ENCODE results near the gene NRXN3.

NRXN3 gene

DNA sequence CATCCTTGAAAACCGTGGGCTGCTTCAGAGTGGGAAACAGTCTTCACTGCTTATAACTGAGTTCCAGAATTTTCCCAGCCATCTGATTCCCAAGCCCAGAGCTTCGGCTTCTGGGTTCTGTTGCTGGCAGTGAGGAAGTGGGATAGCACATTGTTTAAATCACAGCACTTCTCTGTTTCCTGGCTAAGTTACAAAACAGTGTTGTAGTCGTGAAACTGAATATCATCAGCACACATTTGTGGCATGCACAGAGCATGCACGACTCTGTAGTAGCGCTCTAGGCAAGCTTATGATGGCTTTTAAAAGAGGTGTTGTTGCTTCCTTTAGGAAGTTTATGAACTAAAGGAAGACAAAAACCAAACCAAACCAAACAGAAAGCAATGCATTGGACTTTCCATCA, 1005.5 kb downstream of the NRXN3 start:
- DNase-seq: no peak

DNA sequence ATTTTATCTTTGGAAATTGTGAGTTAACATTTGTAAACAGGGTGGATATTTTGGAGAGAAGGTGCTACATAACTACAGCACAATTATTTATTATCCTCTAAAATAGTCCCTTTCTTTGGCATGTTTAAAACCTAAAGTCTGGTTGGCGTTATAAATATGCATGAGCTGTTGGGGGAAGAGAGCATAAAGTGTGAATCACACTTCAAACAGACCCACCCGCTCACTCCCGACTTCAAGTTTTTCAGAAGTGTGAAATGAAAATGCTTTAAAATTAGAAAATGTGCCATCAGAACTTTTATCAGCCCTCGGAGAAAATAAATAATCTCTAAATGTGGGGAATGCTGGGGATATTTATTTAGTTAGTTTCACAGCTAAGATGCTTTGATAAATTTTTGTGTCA, 1006.9 kb downstream of the NRXN3 start:
- no peak for DNase-seq

DNA sequence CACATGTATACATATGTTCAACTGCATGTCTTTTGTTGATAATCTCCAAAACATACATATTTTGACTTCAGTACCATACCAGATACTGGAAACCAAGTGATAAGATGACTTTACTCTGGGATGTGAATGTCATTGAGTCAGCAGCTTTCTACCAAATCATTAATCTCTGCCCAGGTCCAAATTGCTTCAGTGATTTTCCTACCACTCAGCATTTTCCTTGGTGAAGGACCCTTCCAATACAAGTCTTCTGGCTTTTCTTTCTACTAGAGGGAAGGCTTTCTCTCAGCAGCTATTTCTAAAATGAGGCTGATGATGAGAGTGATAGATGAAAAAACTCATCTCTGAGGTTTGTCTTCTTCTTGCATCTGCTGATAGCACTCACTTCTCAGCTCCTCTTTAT, 1008.5 kb downstream of the NRXN3 start:
- no peak for DNase-seq

DNA sequence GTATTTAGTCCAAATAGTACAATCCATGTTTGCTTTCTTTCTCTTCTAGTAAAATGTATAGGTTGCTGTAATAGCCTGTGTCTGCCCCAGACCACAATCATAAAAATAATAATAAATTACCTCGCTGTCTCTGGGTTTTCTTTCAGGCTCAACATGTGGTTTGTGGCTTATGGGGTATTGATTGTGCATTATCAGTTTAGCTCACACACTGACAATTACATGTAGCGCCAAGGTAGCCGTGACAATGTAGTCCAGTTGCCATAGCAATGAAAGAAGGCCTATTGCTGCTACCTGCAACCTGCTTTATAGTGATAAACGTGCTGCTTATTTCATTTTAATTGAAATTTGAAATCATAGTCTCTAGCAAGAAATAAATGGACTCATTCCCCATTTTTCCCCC, 1009.8 kb downstream of the NRXN3 start:
- DNase-seq: no peak

DNA sequence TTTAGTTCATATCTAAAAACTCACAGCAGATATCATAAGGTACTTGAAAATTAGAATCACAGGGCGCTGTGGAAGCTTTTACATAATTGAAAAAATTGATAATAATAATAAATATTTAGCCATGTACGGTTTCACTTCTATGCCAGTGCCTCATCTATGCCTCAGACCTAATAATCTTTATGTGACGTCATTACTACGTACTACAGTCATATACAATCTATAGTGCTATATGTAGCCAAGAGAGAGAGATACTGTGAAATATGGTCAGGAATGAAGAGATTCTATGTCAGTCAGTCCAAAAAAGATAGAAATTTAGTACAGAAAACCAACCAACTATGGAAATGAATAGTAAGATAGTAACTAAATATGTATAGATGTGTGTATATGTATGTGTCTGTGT, 1010.5 kb downstream of the NRXN3 start:
- DNase-seq: no peak

DNA sequence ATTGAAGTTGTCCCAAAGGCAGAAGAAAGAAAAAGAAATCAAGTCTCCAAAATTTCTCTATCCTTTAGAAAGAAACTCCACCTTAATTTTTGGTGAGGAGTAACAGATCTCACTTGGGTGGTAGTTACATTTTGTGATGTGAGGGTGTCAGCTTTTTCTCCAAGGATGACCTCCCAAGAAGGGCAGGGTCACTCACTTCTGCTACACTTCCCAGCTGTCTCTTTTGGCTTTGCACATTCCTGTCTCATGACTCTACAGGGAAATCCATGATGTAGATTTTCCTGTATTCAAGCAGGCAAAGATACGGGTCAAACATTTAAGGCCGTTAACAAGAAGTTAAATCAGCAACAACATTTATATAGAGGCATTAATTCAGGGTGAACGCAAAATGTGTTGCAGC, 1016.4 kb downstream of the NRXN3 start:
- peak; percentile 4 for DNase-seq

DNA sequence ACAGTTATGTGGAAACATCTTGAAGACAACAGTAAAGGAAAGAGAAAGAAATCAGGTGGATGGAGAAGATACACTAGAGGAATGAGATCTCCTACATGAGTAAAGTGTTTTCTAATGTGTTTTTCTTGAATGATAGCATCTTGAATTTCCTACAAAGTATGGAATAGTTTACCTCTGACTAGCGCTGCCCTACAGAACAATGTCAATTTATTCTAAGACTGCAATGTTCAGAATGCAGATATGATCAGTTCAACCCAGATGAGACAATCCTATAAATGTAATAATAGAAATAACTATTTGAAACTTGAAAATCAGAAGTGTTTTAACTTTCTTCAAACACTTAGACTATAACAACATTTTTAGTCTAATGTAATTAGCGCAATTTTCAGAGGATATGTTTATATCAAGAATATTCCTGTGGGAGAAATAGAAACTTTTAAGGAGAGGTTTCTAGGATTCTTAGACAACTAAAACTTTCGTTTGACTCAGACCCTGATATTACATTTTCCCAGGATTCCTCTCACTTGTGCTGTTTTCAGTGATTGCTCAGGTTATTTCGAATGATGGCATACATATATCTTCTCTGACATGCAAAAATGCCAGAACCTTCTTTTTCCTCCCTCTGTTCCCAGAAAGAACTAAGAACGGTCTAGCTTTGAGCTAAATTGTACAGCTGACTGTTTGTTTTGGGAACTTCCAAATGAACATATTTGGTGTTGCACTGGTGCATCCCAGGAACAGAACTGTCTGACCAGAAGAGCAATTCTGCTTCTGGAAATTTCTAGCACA, 1023.7 kb downstream of the NRXN3 start:
- DNase-seq: no peak

DNA sequence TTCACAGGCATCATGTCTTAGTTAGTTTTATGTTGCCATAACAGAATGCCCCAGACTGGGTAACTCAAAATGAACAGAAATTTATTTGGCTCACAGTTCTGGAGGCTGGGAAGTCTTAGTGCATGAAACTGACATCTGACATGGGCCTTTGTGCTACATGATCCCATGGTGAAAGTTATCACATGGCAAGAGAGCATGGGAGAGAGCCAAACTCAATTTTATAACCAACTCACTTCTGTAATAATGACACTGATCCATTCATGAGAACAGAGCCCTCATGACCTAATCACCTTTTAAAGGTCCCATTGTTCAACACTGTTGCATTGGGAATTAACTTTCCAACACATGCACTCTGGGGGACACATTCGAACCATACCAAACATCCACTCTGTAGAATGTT, 1026.0 kb downstream of the NRXN3 start:
- DNase-seq: no peak

DNA sequence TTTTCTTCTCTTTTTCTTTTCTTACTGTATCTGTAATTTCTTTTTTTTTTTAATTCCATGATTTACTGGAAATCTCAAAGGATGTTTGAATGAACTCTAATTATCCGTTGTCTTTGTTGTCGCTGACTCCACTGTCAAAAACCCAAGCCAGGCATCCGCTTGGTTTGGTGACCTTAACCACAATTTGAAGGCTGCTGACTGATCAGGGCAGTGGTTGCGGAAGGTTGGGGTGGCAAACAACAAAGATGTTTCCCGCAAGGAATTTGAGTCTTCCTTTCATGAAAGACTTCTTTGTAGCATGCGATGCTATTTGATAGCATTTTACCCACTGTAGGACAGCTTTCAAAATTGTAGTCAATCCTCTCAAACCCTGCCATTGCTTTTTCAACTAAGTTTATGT, 1027.3 kb downstream of the NRXN3 start:
- no peak for DNase-seq

DNA sequence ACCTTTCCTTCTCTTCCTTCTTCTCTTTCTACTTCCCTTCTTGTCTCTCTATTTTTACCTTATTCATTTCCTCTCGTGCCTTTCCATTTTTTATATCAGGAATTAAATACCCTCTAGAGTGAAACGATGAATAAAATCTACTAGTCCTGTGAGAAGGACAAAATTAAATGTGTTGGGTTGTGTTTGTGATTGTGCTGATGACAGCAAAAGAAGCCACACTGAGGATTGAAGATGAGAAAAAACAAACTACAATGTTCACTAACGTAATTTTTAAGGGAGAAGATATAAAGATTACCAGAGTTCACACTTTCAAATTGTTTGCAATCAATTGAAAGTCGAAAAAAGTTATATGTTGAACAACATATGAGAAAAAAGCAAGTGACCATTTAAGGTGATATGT, 1029.0 kb downstream of the NRXN3 start:
- DNase-seq: no peak

DNA sequence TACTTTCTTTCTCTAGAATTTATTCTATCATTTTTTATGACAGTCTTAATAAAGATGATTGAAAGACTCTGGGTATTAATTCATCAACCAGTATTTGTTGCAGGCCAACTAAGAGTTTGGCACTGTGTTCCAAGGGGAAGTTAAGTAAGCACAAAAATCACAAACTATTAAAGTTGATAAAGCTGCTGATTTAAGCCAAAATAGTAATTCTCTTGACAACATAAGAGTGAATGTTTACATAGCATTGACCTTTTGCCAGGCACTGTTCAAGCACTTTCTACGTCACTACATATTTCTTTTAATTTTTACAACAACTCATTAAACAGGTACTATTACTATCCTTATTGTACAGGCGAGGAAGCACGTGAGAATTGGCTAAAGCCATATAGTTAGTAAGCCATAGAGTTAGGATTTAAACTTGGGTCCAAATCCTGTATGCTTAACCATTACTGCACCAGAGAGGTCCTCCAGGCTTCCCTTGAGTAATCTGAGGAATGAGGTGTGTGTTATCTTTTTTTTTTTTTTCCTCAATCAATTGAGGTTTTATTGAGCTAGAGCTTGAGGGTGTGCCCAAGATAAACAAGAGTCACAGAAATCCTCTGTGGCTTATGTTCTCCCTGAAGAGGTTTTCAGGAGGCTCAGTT, 1031.5 kb downstream of the NRXN3 start:
- no peak for DNase-seq

DNA sequence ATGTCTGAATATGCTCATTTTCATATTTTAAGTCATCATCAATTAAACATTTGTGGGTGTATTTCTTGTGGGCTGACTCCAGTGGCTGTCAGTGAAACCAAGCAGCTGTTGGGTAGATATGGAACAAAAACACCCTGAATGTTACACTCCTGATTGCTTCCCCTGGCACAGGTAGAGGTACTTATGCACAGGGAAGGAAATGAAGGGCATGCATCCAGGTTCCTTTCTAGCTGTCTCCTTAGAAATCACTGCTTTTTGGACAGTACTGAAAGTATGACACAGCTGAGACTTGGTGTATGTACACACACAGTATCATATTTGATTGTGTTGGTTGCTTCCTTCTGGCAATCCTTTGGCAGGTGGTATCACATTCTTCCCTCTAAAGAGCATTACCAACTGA, 1034.4 kb downstream of the NRXN3 start:
- DNase-seq: no peak

DNA sequence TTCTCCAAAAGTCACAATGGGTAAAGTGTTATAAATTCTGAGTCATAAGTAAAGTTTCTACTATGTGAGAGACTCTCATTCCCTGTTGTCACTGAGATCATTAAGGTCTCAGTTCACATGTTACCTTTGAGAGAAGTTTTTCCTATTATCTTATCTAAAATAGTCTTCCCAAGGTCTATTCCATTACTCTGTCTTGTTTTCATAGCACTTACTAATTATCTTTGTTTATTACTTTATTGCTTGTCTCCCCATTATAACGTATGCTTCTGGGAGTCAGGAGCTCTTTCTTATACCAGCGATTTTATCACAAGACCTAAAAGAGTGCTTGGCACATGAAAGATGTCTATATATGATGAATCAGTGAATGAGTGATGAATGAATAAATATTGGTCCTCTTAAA, 1039.2 kb downstream of the NRXN3 start:
- no peak for DNase-seq

DNA sequence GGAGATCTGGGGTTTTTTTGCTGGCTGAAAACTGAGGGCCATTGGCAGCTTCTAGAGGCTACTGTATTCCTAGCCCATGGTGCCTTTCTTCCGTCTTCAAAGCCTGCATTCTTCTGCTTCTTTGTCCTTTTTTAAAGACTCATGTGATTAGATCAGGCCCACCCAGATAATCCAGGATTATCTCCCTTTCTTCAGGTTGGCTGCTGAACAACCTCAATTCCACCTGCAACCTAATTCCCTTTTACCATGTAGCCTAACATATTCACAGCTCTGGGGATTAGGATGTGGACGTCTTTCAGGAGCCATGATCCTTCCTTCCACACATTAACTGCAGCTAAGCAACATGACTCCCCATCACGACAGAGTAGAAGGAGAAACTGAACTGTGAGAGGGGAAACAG, 1055.6 kb downstream of the NRXN3 start:
- DNase-seq: no peak

DNA sequence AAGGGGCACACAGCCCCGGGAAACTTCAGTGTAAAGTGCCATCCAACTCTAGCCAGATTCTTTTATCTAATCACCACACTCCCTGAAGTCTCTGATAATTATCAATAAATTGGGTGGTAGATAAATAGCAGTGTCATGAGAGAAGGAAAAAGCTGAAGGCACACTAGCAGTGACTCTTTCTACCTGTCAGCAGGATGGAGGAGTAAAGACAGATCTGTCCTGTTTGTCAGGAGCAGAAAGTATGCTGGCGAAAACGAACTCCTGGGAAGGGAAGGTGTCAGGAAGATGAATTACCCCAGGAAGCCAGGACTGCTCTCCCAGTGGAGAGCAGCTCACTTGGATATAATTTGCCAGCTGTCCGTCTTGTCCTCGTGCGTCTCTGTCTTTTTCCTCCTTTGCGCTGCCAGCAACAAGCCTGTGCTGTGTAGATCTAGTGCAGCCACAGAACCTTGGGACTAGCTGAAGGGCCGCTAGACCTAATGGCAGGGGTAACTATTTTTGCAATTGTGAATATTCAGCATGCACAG, 1059.3 kb downstream of the NRXN3 start:
- DNase-seq: no peak

DNA sequence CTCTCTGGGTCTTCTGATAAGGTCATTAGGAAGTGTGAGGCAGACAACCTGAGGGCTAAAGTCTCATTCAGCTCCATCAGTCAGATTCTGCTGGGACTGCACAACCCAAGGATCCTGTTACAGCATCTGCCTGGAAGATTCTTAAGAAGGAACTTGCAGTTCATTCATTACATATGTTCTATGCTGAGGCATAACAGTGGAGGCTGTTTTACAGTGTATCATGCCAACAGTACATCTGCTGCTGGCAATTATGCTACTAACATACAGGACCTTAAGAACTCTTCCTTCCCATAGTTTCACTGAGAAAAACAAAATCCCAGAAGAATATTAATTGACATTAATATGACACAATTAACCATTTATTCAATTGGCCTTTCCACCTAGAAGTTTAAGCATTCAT, 1072.5 kb downstream of the NRXN3 start:
- DNase-seq: no peak

DNA sequence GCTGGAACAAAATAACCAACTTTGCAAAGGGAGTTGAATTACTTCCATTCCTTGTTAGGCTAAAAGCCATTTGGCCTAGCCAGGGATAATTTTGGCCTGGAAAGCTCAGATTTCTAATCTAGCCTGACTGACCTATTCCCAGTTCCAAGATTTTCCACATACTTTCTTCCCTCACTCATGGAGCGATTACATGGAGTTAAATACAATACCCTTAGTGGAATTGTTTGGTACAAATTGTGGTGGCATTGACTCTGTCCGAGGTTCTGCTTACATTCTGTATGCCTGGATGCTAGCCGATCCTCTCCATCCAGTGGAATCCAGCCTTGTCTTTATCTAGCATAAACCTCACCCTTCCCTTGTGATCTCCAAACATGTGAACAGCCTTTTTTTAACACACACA, 1076.0 kb downstream of the NRXN3 start:
- peak; percentile 2 for DNase-seq

DNA sequence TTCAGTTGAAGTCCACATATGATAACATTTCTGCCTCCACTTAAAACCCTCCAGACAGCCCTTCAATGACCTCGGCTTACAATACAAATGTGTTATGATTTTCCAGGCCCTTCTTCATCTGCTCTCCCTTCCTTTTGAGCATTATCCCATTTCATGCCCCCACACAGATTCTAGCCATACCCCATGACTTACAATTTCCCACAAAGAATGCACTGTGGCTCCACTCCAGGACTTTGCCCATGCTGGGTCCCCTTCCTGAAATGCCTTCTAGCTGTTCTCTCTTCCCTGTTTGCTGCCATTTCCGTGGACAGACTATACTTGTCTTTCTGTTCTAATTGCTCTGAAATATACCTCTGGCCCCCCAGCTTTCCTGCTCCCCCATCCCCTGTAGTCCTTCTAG, 1078.0 kb downstream of the NRXN3 start:
- peak; percentile 58 for DNase-seq

DNA sequence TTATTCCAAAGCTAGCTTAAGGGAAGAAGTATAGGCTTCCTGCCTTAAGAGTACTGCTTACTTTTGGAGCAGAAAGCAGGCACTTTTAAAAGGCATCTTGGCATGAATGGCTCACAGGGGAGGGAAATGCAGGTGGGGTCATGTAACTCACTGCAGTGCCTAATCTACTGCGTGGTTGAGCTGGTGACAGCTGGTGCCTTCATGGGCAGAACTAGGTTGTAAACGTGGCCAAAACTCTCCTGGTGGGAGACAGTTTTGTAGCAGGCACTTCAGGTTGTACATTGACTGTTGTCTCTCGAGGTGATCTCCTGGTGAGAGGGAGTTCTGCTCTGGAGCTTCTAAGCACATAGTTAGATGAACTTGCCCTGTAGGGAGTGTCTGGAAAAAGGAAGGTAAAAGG, 1078.6 kb downstream of the NRXN3 start:
- DNase-seq: no peak

DNA sequence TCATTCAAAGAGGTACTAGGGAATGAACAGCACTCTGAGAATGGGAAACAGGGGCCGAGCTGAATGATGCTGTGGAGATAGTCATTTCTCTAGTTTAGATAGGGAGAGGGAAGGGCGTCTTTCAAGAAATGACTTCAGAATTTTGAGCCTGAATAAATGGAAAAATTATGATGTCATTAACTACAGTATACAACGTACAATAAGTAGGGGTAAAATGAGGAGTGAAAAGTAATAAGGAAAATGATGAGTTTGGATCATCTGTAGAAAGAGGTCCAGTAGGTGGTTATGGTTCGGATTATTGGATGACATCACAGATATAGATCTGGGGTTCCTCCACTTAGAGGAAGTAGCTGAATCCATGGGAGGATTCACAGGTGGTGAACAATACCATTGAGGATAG, 1081.1 kb downstream of the NRXN3 start:
- no peak for DNase-seq

DNA sequence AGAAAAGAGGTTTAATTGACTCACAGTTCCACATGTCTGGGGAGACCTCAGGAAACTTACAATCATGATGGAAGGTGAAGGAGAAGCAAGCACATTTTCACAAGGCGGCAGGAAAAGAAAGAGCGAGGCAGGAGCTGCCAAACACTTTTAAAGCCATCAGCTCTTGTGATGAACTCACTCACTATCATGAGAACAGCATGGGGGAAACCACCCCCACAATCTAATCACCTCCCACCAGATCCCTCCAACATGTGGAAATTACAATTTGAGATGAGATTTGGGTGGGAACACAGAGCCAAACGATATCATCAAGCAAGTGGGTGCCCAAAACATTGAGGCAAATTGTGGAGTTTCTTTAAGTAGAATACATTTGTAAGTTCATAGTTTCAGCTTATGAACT, 1083.4 kb downstream of the NRXN3 start:
- no peak for DNase-seq

DNA sequence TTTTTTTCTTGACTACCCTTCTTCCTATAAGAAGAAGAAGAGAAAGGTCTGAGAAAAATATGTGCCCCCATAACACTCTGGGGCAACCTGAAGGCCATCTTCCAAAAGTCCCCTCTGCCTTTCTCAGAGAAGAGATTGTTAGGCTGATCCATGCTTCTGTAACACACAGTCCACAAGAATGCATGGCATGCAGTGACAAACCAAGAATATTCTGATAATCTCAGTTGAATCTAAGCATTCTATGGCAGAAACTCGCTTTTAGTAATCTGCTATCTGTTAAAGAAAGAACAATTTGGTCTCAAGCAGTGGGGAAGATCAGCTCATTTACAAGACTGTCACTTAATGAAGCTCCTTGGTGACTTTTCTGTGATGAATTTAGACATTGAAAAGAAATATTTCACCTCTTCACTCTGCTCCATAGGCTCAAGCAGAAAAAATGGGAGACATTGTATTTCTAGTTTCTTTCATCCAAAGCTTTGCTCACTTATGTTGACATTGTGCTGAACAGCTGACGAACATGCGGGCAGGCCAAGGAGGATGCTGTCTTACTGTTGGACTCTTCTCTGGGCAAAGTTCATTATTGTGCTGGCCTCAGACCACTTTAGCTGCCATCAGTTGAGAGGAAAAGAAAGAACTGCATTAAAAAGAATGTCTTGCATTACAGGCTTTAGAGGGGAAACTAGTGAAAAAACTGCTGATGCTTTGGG, 1084.0 kb downstream of the NRXN3 start:
- peak; percentile 74 for DNase-seq

DNA sequence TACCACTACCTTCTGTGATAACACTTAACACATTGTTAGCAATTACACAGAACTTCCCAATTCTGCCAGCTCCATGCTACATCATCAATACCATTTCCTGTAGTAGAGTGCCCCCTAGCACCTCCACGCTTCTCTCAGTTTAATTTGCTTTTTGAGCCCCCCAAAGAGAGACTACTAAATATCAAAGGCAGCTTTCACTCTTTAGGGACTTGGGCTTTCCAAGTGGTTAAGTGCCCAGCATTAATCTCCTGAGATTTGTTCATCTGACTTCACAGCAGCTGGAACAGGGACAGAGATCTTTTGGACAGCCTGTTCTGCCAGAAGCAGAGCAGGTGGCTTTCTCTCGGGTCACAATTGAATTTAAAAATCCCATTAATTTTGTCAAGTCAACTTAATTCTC, 1086.2 kb downstream of the NRXN3 start:
- no peak for DNase-seq

DNA sequence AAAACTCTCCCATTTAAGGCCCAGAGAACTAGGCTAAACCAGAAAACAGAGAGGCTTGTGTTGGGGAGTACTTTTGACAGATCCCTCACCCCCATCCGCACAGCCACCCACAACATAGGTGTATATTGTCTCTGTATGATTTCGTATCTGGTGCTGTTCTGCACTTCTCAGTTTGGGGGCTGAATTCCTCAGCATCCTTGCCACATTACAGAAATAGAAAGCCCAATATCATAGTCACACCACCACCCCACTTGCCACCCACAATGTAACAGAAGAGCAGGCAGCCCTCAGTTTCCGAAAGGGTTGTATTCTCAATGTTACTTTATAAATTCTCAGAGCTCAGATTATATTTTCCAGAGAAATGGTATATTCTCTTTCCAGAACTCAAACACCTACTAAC, 1090.2 kb downstream of the NRXN3 start:
- DNase-seq: no peak
